HG02870 (cell line): ENCODE measurements around the gene SLC25A1.

Experiments
- ATAC-seq: cut with Tn5 transposase; IDR thresholded peaks from one replicate; pipeline ENCODE4 v1.9.1; 2021; ENCODE audit warnings: mild to moderate bottlenecking, moderate library complexity; ENCODE audit not compliant: unreplicated experiment

Gene SLC25A1

DNA sequence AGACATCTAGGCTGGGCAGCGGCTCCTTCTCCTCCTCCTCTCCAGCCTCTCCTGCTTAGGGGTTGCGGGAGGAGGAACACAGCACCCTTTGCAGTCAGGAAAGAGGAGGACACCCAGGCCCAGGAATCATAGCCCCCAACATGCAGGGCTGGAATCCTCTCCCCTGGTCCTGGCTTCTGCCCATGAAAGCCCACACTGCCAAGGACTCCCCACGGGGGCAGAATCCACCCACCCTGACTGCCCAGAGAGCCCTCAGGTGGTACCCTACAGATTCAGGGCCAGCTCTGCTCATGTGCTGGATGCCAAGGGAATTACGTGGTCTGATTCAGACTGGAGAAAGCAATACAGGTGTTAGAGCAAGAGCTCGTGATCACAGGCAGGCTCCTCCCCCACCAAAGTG, 38.6 kb downstream of the SLC25A1 start:
- ATAC-seq: no peak

GRCh38 chr22:19139001-19139356, 39.6 kb downstream of the SLC25A1 start:
- no peak for ATAC-seq

GRCh38 chr22:19138217-19139000, 40.1 kb downstream of the SLC25A1 start:
- ATAC-seq: no peak

- no peak for ATAC-seq
These were observed 40.9 kb downstream of the SLC25A1 start for GRCh38 chr22:19137384-19138216.

- no peak for ATAC-seq
These were observed 41.6 kb downstream of the SLC25A1 start for GRCh38 chr22:19136915-19137314.

GRCh38 chr22:19134874-19135273, 43.7 kb downstream of the SLC25A1 start:
- no peak for ATAC-seq

DNA sequence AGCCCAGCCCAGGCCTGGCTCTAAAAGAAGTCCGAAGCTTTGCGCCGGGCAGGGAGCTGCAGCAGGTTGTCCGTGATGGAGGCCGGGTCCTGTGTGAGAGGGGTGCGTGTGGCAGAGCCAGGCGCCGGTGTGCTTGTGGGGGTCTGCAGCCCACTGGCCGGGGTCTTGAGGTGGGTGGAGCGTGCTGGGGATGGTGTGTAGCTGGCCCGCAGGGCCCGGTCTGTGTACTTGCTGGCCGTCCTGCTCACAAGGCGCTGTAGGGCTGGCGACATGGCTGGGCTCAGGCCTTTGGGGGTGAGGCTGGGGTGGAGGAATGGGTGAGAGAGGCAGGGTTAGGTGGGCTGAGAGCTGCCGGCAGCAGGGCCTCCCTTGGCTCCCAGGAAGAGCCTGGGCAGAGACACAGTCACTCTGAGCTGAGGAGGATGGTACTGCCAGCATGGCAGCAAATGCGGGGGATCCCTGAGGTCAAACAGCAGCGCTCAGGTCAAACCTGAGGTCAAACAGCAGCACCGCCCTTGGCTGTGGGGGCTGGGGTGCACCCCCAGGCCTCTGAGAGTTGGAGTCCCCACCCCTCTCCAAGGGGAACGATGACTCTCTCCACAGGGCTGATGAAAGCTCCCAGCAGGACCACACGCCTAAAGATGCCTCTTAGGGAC, 44.2 kb downstream of the SLC25A1 start:
- no peak for ATAC-seq

GRCh38 chr22:19133561-19133960, 45.0 kb downstream of the SLC25A1 start:
- no peak for ATAC-seq

- ATAC-seq: no peak
These were observed 45.7 kb downstream of the SLC25A1 start for GRCh38 chr22:19132693-19133400.

DNA sequence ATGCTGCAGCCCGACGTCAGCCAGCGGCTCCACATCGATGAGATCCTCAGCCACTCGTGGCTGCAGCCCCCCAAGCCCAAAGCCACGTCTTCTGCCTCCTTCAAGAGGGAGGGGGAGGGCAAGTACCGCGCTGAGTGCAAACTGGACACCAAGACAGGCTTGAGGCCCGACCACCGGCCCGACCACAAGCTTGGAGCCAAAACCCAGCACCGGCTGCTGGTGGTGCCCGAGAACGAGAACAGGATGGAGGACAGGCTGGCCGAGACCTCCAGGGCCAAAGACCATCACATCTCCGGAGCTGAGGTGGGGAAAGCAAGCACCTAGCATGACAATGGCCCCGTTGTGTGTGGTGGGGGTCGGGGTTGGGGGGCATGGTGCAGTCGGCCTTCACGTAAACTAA, 46.4 kb downstream of the SLC25A1 start:
- no peak for ATAC-seq

- ATAC-seq: no peak
These were observed 46.9 kb downstream of the SLC25A1 start for GRCh38 chr22:19131685-19132015.

- no peak for ATAC-seq
These were observed 47.4 kb downstream of the SLC25A1 start, which contains the start of gene TSSK2 for GRCh38 chr22:19130959-19131684. Gene TSSK2 (plus strand): TSS chr22:19131308. CDS start chr22:19131400, 92 bp downstream.

DNA sequence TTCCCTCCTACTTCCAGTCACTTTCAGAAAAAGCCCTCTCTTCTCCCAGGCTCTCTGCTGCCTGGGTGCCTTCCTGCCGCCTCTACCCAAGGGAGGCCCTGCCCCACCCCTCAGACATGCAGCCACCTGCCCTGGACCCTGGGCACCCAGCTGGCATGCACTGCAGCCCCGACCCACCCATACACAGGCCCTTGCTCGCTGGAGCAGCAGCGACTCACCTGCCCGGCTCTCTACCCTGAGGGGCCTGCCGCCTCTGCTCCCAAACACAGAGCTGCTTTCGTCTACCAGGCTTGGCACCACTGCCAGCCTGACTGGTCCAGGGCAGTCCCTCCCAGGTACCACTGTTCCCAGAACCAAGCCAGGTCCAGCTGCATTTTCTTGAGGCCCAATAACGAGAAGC, 48.7 kb downstream of the SLC25A1 start:
- no peak for ATAC-seq

DNA sequence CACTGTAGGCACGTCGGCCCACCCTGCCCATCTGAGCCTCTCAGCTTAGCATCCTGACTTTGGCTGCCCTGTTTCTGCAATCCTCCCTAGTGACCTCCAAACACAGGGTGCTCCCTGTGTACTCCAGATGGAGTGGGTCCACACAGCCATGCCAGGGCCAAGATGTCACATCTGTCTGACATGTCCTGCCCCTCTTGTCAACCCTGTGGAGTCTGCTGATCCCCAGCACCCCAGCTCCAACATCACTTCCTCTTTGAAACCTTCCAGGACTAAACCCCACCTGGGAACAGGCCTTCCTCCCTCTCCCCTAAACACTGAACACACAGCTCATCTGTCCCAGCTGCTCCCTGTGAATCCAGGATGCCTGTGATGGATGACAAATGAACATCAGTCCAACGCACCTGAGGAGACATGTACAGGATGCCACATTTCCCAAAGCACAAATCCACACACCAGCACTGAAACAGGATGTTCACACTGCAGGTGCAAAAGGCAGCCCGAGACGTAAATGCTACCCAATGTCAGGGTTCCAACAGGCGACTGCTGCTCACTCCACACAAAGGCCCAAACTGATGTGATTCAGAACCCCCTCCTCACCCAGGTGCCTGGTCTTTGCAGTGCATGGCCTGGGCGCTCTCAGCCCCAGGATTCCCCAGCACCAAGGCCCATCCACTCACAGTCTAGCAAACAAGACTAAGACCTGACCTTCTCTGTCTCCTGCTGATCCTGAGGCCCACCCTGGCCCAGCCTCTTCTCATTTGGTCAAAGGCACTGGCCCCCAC, 49.4 kb downstream of the SLC25A1 start:
- no peak for ATAC-seq

GRCh38 chr22:19128009-19128401, 50.5 kb downstream of the SLC25A1 start:
- ATAC-seq: no peak

DNA sequence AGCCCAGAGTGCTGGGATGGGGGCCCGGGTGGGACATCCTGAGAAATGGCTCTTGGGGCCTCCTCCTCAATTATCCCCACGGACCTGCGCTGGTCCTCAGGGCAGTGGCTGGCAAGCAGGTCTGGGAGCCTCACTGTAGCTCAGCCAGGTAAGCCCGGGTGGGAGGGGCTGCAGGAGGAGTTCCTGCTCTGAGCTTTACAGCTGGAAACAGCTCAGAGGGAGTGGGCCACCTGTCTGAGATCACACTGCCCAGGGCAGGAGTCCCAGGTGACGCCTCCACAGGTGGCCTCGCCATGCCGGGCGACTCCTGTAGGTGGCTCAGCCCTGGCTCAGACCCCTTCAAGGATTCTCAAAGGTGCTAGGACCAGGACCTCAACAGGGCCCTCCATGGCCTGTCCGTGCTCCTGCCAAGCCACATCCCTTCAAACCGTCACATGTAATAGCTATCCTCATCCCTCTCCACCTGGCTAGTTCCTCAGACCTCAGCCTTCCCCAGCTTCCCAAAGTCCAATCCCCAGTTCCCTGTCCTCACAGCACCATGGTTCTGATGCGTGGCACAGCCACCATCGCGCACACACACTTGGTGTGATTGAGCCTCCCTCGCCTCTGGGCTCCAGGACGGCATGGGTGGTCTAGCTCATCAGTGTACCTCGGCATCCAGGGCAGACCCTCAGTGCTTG, 51.1 kb downstream of the SLC25A1 start:
- no peak for ATAC-seq

- no peak for ATAC-seq
These were observed 51.9 kb downstream of the SLC25A1 start for GRCh38 chr22:19126309-19127273.
